K562 (cell line): Measurements from ENCODE around the gene ZNF644. TPM values are rescaled to one million over a fixed set of nuclear protein-coding genes. Genes with fewer than 3 reads are reported as not detected.

Experiments used
- ATAC-seq: fragments of 200-7000 bp; cut with Tn5 transposase; 3 replicates; pipeline ENCODE4 v1.9.1; 2020; ENCODE audit warnings: moderate library complexity
- BruUV-seq: library from RNA; stranded (reverse); fragments of 400-500 nt; replicated peaks from 2 replicates; lab custom pipeline; 2021; lab: Mats Ljungman, UMichigan
- CTCF ChIA-PET: fragments of 300-600 bp; formaldehyde crosslinking; extraction: SDS; loops from one replicate; lab custom pipeline; 2021; ENCODE audit warnings: low intra/inter-chr PET ratio; lab: Yijun Ruan, JAX
- POLR2A ChIA-PET: fragments of 300-600, 350-650 bp; sonication (Branson Sonifier 250); formaldehyde crosslinking; extraction: SDS; loops from one replicate; lab custom pipeline; 2021; ENCODE audit warnings: antibody characterized with exemption, inconsistent platforms; lab: Yijun Ruan, JAX
- DNase-seq, 4 experiments: peaks; one replicate each; pipeline versions ENCODE4 v3.0.0 to v3.0.0-alpha.2; 2011 to 2018; ENCODE audit warnings: low spot score in 3 of 4, mixed read lengths in 3 of 4; ENCODE audit errors: extremely low read depth in 1 of 4
- FAIRE-seq: peaks from 2 replicates; lab custom pipeline; 2011; peaks lifted over from hg19 to GRCh38; lab: Jason Lieb, UNC
- H2AFZ ChIP-seq: 2 replicates; pipeline ENCODE4 v1.6.0; 2011; ENCODE audit warnings: low read depth, low read length, control low read depth, inconsistent platforms
- H3K27ac ChIP-seq: fragments of 200-600 bp; 3 replicates; pipeline ENCODE4 v1.8.0; 2011; ENCODE audit warnings: low read depth, mild to moderate bottlenecking, control low read depth, inconsistent platforms, low read length, moderate library complexity, mixed read lengths; ENCODE audit errors: extremely low read depth
- H3K27me3 ChIP-seq, 2 experiments: fragments of 300-600 bp in 1 of 2; 2 replicates in 1 of 2; 3 replicates in 1 of 2; pipeline versions ENCODE4 v1.6.0 to v1.8.0; 2011; ENCODE audit warnings: inconsistent platforms in 2 of 2, low read length in 2 of 2, mild to moderate bottlenecking in 1 of 2, mixed read lengths in 1 of 2, moderate library complexity in 1 of 2; ENCODE audit not compliant: control insufficient read depth in 2 of 2, insufficient read depth in 2 of 2
- H3K36me3 ChIP-seq: fragments of 300-600 bp; 3 replicates; pipeline ENCODE4 v1.8.0; 2011; ENCODE audit warnings: mild to moderate bottlenecking, low read length, inconsistent platforms; ENCODE audit not compliant: control insufficient read depth, insufficient read depth
- H3K4me1 ChIP-seq, 2 experiments: fragments of 200-600 bp in 1 of 2; replicated peaks in 1 of 2; 2 replicates in 1 of 2; 3 replicates in 1 of 2; pipeline versions ENCODE4 v1.5.1 to v1.8.0; 2011; ENCODE audit warnings: inconsistent platforms in 2 of 2, low read length in 2 of 2, mild to moderate bottlenecking in 1 of 2, mixed read lengths in 1 of 2, moderate library complexity in 1 of 2; ENCODE audit not compliant: control insufficient read depth in 2 of 2, insufficient read depth in 2 of 2
- H3K4me2 ChIP-seq: 2 replicates; pipeline ENCODE4 v1.6.1; 2011; ENCODE audit warnings: low read length, control low read depth, inconsistent platforms, mixed read lengths; ENCODE audit not compliant: insufficient read depth
- H3K4me3 ChIP-seq: fragments of 200-600 bp; sonication (generic), shearing (Covaris generic); 2 replicates; pipeline ENCODE4 v1.5.1; 2016; ENCODE audit warnings: control low read depth, inconsistent platforms
- H3K79me2 ChIP-seq: fragments of 200-600 bp; 3 replicates; pipeline ENCODE4 v1.8.0; 2011; ENCODE audit warnings: low read length, inconsistent platforms; ENCODE audit not compliant: control insufficient read depth, insufficient read depth
- H3K9ac ChIP-seq, 2 experiments: 2 replicates each; pipeline versions ENCODE4 v1.6.0 to v1.6.1; 2011; ENCODE audit warnings: low read depth in 2 of 2, low read length in 2 of 2, control low read depth in 1 of 2, inconsistent platforms in 1 of 2, mild to moderate bottlenecking in 1 of 2, mixed read lengths in 1 of 2; ENCODE audit not compliant: insufficient read depth in 1 of 2
- H3K9me1 ChIP-seq: one replicate; pipeline ENCODE4 v1.6.0; 2011; ENCODE audit warnings: inconsistent platforms, mild to moderate bottlenecking, low read length, moderate library complexity; ENCODE audit not compliant: control insufficient read depth, insufficient read depth
- H3K9me3 ChIP-seq: replicated peaks from 2 replicates; pipeline ENCODE4 v1.5.1; 2011; ENCODE audit warnings: low read depth, low read length, inconsistent platforms; ENCODE audit not compliant: control insufficient read depth, insufficient read depth
- H4K20me1 ChIP-seq: replicated peaks from 2 replicates; pipeline ENCODE4 v1.6.1; 2011; ENCODE audit warnings: low read length, inconsistent platforms, mixed read lengths; ENCODE audit not compliant: control insufficient read depth, insufficient read depth
- C11orf30 ChIP-seq: fragments of 450-650 bp; IDR thresholded peaks from 2 replicates; pipeline ENCODE4 v1.6.1; 2016; ENCODE audit warnings: low read depth, mild to moderate bottlenecking
- MAFF ChIP-seq: IDR thresholded peaks from 2 replicates; pipeline ENCODE4 v1.6.1; 2012; ENCODE audit warnings: low read length, improper control_type of control experiment
- MAFG ChIP-seq: fragments of 450-650 bp; conservative IDR thresholded peaks from 2 replicates; pipeline ENCODE4 v1.6.1; 2016; ENCODE audit warnings: missing genetic modification characterization, missing compliant biosample characterization
- NFYB ChIP-seq: IDR thresholded peaks from 2 replicates; pipeline ENCODE4 v1.6.1; 2011; ENCODE audit warnings: mild to moderate bottlenecking, moderate library complexity; ENCODE audit not compliant: insufficient read length; ENCODE audit errors: extremely low read depth
- RBBP5 ChIP-seq: fragments of 200-600 bp; sonication (generic); IDR thresholded peaks from 2 replicates; pipeline ENCODE4 v1.6.1; 2012; ENCODE audit warnings: borderline replicate concordance, mild to moderate bottlenecking, low read length, control low read depth, inconsistent platforms; ENCODE audit not compliant: insufficient read depth, poor library complexity, severe bottlenecking
- RBM14 ChIP-seq: fragments of 200-400 bp; formaldehyde crosslinking; IDR thresholded peaks from 2 replicates; pipeline ENCODE4 v1.6.1; 2018; ENCODE audit warnings: low read depth, mild to moderate bottlenecking, low read length, moderate library complexity, borderline replicate concordance; ENCODE audit not compliant: insufficient read depth
- RBM25 ChIP-seq: fragments of 200-400 bp; formaldehyde crosslinking; IDR thresholded peaks from 2 replicates; pipeline ENCODE4 v1.6.1; 2018; ENCODE audit warnings: low read length, low read depth, moderate library complexity; ENCODE audit not compliant: severe bottlenecking
- STAG1 ChIP-seq: sonication (generic); formaldehyde crosslinking; IDR thresholded peaks from 2 replicates; pipeline ENCODE4 v1.5.0; 2020; ENCODE audit warnings: missing genetic modification reagents, borderline replicate concordance
- VEZF1 ChIP-seq: fragments of 200-800 bp; sonication (Bioruptor generic); IDR thresholded peaks from 2 replicates; pipeline ENCODE4 v1.6.1; 2017; ENCODE audit warnings: missing genetic modification characterization, missing compliant biosample characterization
- ZNF316 ChIP-seq: fragments of 450-650 bp; IDR thresholded peaks from 2 replicates; pipeline ENCODE4 v1.6.1; 2016
- WGBS: fragments of 100-300 bp; shearing (Covaris generic); methylation state at CpG from one replicate; pipeline ENCODE4 v1.1.6; 2016; ENCODE audit warnings: low coverage, mixed read lengths; ENCODE audit not compliant: insufficient coverage; ENCODE audit errors: missing lambda C conversion rate; 5-methylcytosine and 5-hydroxymethylcytosine counted together
- in situ Hi-C: fragments of 300-500 bp; cut with MboI; formaldehyde crosslinking; loops from 4 replicates; pipeline ENCODE4 v1.15.0; 2018; ENCODE audit warnings: inconsistent platforms, mixed read lengths
- intact Hi-C: fragments of 100-400 bp; cut with micrococcal nuclease; formaldehyde crosslinking; loops from 2 replicates; pipeline ENCODE4 v1.14.2; 2022
- polyA plus RNA-seq, 8 experiments: library from polyadenylated mRNA; depleted of rRNA in 4 of 8; stranded (reverse) in 5 of 8; unstranded in 3 of 8; fragments of >200 nt; fragmentation: Nextera tagmentation in 2 of 8; fragmentation: Illumina TruSeq in 1 of 8; extraction: Ambion mirVana in 2 of 8; extraction: Trizol in 1 of 8; gene quantifications; 2 replicates each; pipeline versions ENCODE4 v1.2.1 to v1.2.3, GENCODE V29; 2011 to 2014; ENCODE audit warnings: inconsistent platforms in 1 of 8, missing spikeins in 1 of 8
- total RNA-seq, 7 experiments: library from RNA; depleted of rRNA in 6 of 7; stranded (reverse); fragments of >200 nt in 6 of 7; fragmentation: Illumina TruSeq in 2 of 7; extraction: Trizol in 2 of 7; gene quantifications; 2 replicates each; pipeline versions ENCODE4 v1.2.1 to v1.2.3, GENCODE V29; 2011 to 2021; ENCODE audit warnings: low replicate concordance in 1 of 7
- TF ChIP-seq, protein P1 (sequence below): IDR thresholded peaks from 2 replicates; pipeline ENCODE4 v1.6.1; 2014; ENCODE audit warnings: antibody characterized with exemption
- TF ChIP-seq, protein P2 (sequence below): fragments of 150-350 bp; IDR thresholded peaks from 2 replicates; pipeline ENCODE4 v1.6.1; 2014; ENCODE audit warnings: low read depth, mild to moderate bottlenecking, low read length, borderline replicate concordance

Gene ZNF644
- total and polyA plus RNA-seq, 9 of the 15 experiments (the other 6 are each of a cell fraction or from before 2014, with no cell fraction given) = 25.3 to 71.4 (median 39.6) TPM

- intact Hi-C loops (no loop called here), in situ Hi-C loops (no loop called here)
- no peaks in the 10 kb centered on the region for H3K36me3 ChIP-seq
- BruUV-seq = no TSS peak
- H4K20me1 ChIP-seq = no peaks in the 10 kb centered on the region
- no peak for ATAC-seq
- H3K9ac ChIP-seq = no peak overlapping the region
- FAIRE-seq = no peak
- DNase-seq = no peak
- no peaks in the 10 kb centered on the region for H3K4me1 ChIP-seq
- WGBS = 5% methylated on average over 4 of the region's 4 CpGs
- H2AFZ ChIP-seq = no peak overlapping the region
- no peak overlapping the region for H3K27ac ChIP-seq
- H3K4me3 ChIP-seq = no peak overlapping the region
- POLR2A ChIA-PET = interaction anchor here (0.7 to 1.2 kb wide), 3 partner anchors 9 to 17 kb away, joined by 3 to 4 read pairs (median 3); no protein-coding TSS in a partner anchor
- H3K9me1 ChIP-seq = no peaks in the 10 kb centered on the region
- H3K4me2 ChIP-seq = no peak overlapping the region
- H3K9me3 ChIP-seq = no peaks in the 10 kb centered on the region
- TF ChIP-seq NFYB = no peak
- TF ChIP-seq ZNF316 = peak; percentile 65; the same call in 1 of the 2 replicates
- peak; percentile 87 for TF ChIP-seq RBM25
- TF ChIP-seq MAFG = 0 out of 2 replicates have a peak, but pooled peaks have one; percentile 7
- peak; percentile 40; the same call in 1 of the 2 replicates for TF ChIP-seq C11orf30
- TF ChIP-seq, protein P1, sequence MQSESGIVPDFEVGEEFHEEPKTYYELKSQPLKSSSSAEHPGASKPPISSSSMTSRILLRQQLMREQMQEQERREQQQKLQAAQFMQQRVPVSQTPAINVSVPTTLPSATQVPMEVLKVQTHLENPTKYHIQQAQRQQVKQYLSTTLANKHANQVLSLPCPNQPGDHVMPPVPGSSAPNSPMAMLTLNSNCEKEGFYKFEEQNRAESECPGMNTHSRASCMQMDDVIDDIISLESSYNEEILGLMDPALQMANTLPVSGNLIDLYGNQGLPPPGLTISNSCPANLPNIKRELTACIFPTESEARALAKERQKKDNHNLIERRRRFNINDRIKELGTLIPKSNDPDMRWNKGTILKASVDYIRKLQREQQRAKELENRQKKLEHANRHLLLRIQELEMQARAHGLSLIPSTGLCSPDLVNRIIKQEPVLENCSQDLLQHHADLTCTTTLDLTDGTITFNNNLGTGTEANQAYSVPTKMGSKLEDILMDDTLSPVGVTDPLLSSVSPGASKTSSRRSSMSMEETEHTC = no peak
- TF ChIP-seq, protein P2, sequence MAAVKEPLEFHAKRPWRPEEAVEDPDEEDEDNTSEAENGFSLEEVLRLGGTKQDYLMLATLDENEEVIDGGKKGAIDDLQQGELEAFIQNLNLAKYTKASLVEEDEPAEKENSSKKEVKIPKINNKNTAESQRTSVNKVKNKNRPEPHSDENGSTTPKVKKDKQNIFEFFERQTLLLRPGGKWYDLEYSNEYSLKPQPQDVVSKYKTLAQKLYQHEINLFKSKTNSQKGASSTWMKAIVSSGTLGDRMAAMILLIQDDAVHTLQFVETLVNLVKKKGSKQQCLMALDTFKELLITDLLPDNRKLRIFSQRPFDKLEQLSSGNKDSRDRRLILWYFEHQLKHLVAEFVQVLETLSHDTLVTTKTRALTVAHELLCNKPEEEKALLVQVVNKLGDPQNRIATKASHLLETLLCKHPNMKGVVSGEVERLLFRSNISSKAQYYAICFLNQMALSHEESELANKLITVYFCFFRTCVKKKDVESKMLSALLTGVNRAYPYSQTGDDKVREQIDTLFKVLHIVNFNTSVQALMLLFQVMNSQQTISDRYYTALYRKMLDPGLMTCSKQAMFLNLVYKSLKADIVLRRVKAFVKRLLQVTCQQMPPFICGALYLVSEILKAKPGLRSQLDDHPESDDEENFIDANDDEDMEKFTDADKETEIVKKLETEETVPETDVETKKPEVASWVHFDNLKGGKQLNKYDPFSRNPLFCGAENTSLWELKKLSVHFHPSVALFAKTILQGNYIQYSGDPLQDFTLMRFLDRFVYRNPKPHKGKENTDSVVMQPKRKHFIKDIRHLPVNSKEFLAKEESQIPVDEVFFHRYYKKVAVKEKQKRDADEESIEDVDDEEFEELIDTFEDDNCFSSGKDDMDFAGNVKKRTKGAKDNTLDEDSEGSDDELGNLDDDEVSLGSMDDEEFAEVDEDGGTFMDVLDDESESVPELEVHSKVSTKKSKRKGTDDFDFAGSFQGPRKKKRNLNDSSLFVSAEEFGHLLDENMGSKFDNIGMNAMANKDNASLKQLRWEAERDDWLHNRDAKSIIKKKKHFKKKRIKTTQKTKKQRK = no peak
- no peak for TF ChIP-seq RBBP5
- no peak for TF ChIP-seq VEZF1 (CRISPR knock-in tag)
- no peak for TF ChIP-seq STAG1 (CRISPR knock-in tag)
- no peak for TF ChIP-seq RBM14
- peak; percentile 47 for TF ChIP-seq MAFF
- peaks cover 0 to 17% of the 10 kb centered on the region in 2 experiments; a peak in 2 of 5 replicates for H3K27me3 ChIP-seq
- CTCF ChIA-PET = no interaction called here
- H3K79me2 ChIP-seq = no peaks in the 10 kb centered on the region
Observed at GRCh38 chr1:91036894-91037829, 15.3 kb upstream of the ZNF644 start.
